SIG-M5 (cell line): ENCODE data around the gene ARSJ.
"Not testable (repeated sequence)": the region's sequence is repeated elsewhere in the genome, so short reads cannot be mapped to it uniquely, and the experiment has no call there.

Experiments used
- DNase-seq: peaks from one replicate; lab custom pipeline; 2025; lab: John Stamatoyannopoulos, UW

Gene ARSJ

GRCh38 chr4:113979148-113979904 is at the start of gene ARSJ:
Gene ARSJ (minus strand): TSS chr4:113979647. CDS start chr4:113978834, 813 bp downstream.
- DNase-seq = no peak

- DNase-seq = no peak
Measured at GRCh38 chr4:114028071-114028470, 48.6 kb upstream of the ARSJ start.

- DNase-seq = no peak
Measured at GRCh38 chr4:114027596-114027995, 48.1 kb upstream of the ARSJ start.

- DNase-seq = no peak
Measured at GRCh38 chr4:114026447-114026846, 47.0 kb upstream of the ARSJ start.

GRCh38 chr4:114025176-114025777 is 45.8 kb upstream of the ARSJ start:
- DNase-seq = no peak

GRCh38 chr4:114021451-114021850 is 42.0 kb upstream of the ARSJ start:
- DNase-seq = no peak

GRCh38 chr4:114019969-114020358 is 40.5 kb upstream of the ARSJ start:
- no peak for DNase-seq

- DNase-seq = no peak
Measured at GRCh38 chr4:114019276-114019968, 40.0 kb upstream of the ARSJ start.

GRCh38 chr4:114017120-114017917 is 37.9 kb upstream of the ARSJ start:
- DNase-seq = no peak

- no peak for DNase-seq
Measured at GRCh38 chr4:114015444-114015899, 36.0 kb upstream of the ARSJ start.

- DNase-seq = not testable (repeated sequence)
Measured at GRCh38 chr4:114013201-114013600, 33.8 kb upstream of the ARSJ start.

GRCh38 chr4:114012749-114013148 is 33.3 kb upstream of the ARSJ start:
- no peak for DNase-seq

- DNase-seq = no peak
Measured at GRCh38 chr4:114005569-114006442, 26.4 kb upstream of the ARSJ start.

- DNase-seq = not testable (repeated sequence)
Measured at GRCh38 chr4:114004483-114005226, 25.2 kb upstream of the ARSJ start.

GRCh38 chr4:113998531-113998930 is 19.1 kb upstream of the ARSJ start:
- DNase-seq = no peak

- DNase-seq = no peak
Measured at GRCh38 chr4:113998079-113998478, 18.6 kb upstream of the ARSJ start.

GRCh38 chr4:113997206-113997605 is 17.8 kb upstream of the ARSJ start:
- no peak for DNase-seq

- no peak for DNase-seq
Measured at GRCh38 chr4:113996599-113997177, 17.2 kb upstream of the ARSJ start.

- no peak for DNase-seq
Measured at GRCh38 chr4:113993887-113994286, 14.4 kb upstream of the ARSJ start.

GRCh38 chr4:113990886-113991285 is 11.4 kb upstream of the ARSJ start:
- no peak for DNase-seq
